Omental fat pad (tissue), 4 donors: Measurements from ENCODE around the gene SEC14L5. TPM values are rescaled to one million over a fixed set of nuclear protein-coding genes. Genes with fewer than 3 reads are reported as not detected.
A peak's percentile ranks its signal among the peaks of the same experiment; 100 is the strongest.

ENCODE experiments used
- ATAC-seq: fragments of 150-250 bp; one replicate; pipeline ENCODE4 v1.9.1; 2016; ENCODE audit warnings: mild to moderate bottlenecking, moderate library complexity; ENCODE audit not compliant: low FRiP score
- DNase-seq: peaks from one replicate; pipeline ENCODE4 v3.0.0-alpha.2; 2019; ENCODE audit warnings: low spot score
- total RNA-seq, 4 donors: library from RNA; depleted of rRNA; stranded (reverse); fragments of >200 nt; gene quantifications; one replicate each; pipeline ENCODE4 v1.1.0, GENCODE V29; 2016
- TF ChIP-seq, protein P1 (sequence below), 3 donors: fragments of 450-650 bp; IDR thresholded peaks; one replicate each; pipeline ENCODE4 v1.5.1; 2016 to 2017; ENCODE audit warnings: antibody characterized with exemption in 3 of 3, mild to moderate bottlenecking in 3 of 3, moderate library complexity in 2 of 3

The SEC14L5 gene
- total RNA-seq, 4 donors from 2014 or later: 0.12 to 1.3 (median 0.45) TPM

DNA sequence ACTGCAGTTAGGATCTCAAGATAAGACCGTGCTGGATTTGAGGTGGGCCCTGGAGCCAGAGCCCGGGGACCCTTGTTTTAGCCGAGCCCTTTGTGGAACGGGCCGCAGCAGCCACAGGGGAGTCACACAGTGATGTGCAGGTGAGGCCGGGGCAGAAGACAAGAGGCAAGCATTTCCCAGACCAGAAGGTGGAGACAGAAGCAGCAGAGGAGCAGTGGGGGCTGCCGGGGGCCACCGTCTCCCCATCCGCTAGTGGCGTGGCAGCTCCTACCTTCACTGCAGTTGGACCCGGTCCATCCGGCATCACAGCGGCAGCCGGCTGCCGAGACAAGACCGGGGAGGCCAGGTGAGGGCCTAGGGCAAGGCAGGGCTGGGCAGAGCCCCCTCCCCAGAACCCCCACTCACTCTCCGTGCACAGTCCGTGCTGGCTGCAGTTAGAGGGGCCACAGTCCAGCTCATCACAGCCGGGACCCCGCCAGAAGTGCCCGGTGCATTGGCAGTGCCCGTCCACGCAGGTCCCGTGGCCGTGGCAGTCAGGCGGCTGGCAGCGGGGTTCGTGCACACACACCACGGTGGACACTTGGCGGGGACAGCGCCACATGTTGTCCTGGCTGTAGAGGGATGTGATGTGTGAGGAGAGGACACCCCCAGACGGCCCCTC, 69.6 kb downstream of the SEC14L5 start:
- TF ChIP-seq, protein P1, sequence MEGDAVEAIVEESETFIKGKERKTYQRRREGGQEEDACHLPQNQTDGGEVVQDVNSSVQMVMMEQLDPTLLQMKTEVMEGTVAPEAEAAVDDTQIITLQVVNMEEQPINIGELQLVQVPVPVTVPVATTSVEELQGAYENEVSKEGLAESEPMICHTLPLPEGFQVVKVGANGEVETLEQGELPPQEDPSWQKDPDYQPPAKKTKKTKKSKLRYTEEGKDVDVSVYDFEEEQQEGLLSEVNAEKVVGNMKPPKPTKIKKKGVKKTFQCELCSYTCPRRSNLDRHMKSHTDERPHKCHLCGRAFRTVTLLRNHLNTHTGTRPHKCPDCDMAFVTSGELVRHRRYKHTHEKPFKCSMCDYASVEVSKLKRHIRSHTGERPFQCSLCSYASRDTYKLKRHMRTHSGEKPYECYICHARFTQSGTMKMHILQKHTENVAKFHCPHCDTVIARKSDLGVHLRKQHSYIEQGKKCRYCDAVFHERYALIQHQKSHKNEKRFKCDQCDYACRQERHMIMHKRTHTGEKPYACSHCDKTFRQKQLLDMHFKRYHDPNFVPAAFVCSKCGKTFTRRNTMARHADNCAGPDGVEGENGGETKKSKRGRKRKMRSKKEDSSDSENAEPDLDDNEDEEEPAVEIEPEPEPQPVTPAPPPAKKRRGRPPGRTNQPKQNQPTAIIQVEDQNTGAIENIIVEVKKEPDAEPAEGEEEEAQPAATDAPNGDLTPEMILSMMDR (IDR thresholded peaks at IDR 0.05): no peak
- peak; percentile 4 for ATAC-seq
- DNase-seq: no peak

DNA sequence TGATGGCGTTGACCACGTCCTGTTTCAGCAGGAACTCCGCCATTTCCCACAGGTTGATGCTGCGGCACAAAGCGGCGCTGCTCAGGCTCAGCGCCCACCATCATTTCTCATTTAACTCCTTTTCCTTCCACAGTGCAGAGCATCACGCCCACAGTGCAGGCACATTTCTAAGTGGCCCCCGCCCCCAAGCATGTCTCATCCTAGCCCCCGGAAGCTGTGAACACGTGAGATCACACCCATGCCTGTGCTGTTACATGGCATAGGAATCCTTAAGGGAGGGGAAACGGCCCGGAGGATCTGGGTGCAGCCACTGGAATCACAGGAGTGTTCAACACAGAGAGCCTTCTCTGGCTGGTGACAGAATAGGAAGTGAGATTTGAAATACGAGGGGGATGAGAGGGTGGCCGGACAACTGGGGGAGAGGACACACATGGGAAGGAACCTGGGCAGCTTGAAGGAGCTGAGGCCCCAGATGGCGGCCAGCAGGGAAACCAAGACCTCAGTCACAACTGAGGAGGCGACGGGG, 70.9 kb downstream of the SEC14L5 start:
- ATAC-seq (no peak), DNase-seq (no peak)
- TF ChIP-seq, protein P1 (IDR thresholded peaks at IDR 0.05): no peak

DNA sequence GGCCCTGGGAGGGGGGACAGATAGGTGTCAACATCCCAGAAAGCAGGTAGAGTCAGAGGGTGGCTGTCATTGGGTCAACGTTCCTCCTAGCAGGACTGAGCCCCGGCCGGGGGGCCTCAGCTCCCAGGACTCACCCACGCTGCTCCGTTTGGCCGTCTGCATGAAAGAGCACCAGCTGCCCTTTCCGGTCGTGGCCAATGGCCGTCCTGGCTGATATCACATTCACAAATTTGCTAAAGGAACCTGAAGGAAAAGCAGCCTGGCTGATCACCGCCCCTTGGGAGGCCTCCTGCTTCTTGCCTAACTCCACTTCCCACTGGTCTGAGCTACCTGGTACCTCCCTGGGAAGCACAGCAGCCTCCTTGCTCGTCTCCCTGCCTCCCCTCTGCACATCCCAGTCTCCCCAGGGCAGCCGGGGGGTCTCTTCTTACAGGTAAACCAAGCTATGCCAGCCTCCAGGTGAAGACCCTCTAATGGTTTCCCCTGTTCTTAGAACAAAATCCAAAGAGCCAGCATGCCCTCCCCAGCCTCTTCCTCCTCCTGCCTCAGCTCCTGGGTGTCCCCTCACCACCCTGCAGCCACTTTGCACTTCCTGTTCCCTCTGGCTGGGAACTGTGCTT, 72.2 kb downstream of the SEC14L5 start:
- TF ChIP-seq, protein P1 (IDR thresholded peaks at IDR 0.05): no peak
- no peak for ATAC-seq
- DNase-seq: no peak

DNA sequence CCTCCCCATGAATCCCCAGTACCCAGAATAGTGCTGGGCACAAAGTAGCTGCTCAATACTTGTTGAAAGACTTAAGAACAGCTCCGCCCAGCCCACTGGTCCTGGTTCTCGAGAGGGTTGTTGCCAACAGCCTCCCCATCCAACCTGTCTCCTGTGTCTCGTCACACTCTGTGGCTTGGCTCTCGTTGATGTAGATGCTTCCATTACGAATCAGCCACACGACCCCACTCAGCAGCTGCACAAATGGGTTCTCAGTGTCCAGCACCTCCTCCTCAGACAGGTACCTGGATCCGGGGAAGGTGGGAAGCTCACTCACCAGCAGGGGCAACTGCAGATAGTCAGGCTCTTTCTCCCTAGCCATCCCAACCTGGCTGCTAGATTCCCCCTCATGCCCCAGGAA, 73.5 kb downstream of the SEC14L5 start:
- ATAC-seq: no peak
- TF ChIP-seq, protein P1 (IDR thresholded peaks at IDR 0.05): no peak
- DNase-seq: no peak

DNA sequence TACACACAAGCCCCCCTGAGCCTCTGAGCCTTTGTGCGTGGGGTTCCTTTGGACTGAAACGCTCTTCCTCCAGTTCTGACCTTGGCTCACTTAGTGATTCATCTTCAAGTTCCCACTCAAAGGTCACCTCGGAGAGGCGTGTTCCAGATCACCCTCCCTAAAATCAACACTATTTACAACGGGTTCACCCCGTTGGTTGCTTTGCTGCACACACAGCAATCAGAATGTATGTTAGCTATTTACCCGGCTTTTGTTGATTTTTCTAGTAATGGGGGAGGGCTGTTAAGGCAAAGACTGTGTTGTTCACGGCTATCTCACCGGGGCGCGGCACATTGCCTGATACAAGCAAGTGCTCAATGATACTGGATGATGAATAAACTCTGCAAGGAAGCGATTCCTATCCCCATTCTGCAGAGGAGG, 74.6 kb downstream of the SEC14L5 start:
- DNase-seq (no peak), ATAC-seq (no peak)
- TF ChIP-seq, protein P1 (IDR thresholded peaks at IDR 0.05): no peak

DNA sequence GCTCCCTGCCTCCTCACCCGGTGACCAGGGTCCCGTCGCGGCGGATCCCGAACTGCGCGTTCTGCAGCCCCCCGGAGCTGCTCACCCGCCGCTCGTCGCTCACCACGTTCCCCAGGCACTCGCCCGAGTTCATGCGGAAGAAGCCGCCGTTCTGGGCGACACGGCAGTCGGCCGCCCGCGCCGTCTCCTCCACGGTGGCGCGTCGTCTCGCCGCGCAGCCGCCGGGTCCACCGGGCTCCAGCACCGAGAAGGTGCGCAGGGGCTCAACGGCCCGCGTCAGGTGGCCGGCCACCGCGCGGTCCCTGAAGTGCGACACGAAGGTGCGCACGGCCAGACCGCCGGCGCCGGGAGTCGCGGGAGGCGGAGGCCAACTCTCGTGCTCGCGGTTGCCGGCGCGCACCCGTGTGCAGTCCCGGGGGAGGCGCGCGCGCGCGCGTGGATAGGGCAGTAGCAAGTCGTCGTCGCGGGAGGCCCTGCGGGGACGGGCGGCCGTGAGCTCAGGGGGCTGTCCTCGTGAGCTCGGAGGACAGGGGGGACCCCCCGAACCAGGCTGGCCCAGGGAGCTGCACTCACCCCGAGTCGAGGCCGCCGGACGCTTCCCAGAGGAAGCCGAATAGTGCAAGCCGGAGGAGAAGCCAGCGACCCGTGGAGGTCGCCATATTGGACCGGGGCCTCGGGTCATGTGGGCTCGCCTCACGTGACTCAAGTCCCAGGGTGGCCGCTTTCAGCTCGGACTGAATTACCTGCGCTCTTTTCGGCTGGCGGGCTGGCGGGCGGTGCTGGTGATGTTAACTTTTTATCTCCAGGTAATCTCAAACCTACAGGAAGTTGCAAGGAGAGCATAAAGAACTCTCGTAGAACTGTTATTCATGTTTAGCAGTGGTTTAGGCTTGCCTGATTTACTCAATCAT, 75.4 kb downstream of the SEC14L5 start, which contains the start of gene NAGPA:
TSS of gene NAGPA (minus strand) at position 680 of the 911 bp plus-strand sequence. CDS start at position 659, 21 bp downstream.
- peak; percentile 79 for ATAC-seq

More for the DNA sequence above, 75.4 kb downstream of the SEC14L5 start, which contains the start of gene NAGPA:
- peak; percentile 92 for DNase-seq
- TF ChIP-seq, protein P1 (IDR thresholded peaks at IDR 0.05): no peak
